K562 (cell line): ENCODE measurements around the gene DIAPH3. TPM values are rescaled to one million over a fixed set of nuclear protein-coding genes. Genes with fewer than 3 reads are reported as not detected.

Experiments used
- ATAC-seq: fragments of 200-7000 bp; cut with Tn5 transposase; 3 replicates; pipeline ENCODE4 v1.9.1; 2020; ENCODE audit warnings: moderate library complexity
- BruUV-seq: library from RNA; stranded (reverse); fragments of 400-500 nt; replicated peaks from 2 replicates; lab custom pipeline; 2021; lab: Mats Ljungman, UMichigan
- CTCF ChIA-PET: fragments of 300-600 bp; formaldehyde crosslinking; extraction: SDS; loops from one replicate; lab custom pipeline; 2021; ENCODE audit warnings: low intra/inter-chr PET ratio; lab: Yijun Ruan, JAX
- POLR2A ChIA-PET: fragments of 300-600, 350-650 bp; sonication (Branson Sonifier 250); formaldehyde crosslinking; extraction: SDS; loops from one replicate; lab custom pipeline; 2021; ENCODE audit warnings: antibody characterized with exemption, inconsistent platforms; lab: Yijun Ruan, JAX
- DNase-seq, 4 experiments: peaks; one replicate each; pipeline versions ENCODE4 v3.0.0 to v3.0.0-alpha.2; 2011 to 2018; ENCODE audit warnings: low spot score in 3 of 4, mixed read lengths in 3 of 4; ENCODE audit errors: extremely low read depth in 1 of 4
- FAIRE-seq: peaks from 2 replicates; lab custom pipeline; 2011; peaks lifted over from hg19 to GRCh38; lab: Jason Lieb, UNC
- H2AFZ ChIP-seq: 2 replicates; pipeline ENCODE4 v1.6.0; 2011; ENCODE audit warnings: low read depth, low read length, control low read depth, inconsistent platforms
- H3K27ac ChIP-seq: fragments of 200-600 bp; 3 replicates; pipeline ENCODE4 v1.8.0; 2011; ENCODE audit warnings: low read depth, mild to moderate bottlenecking, control low read depth, inconsistent platforms, low read length, moderate library complexity, mixed read lengths; ENCODE audit errors: extremely low read depth
- H3K27me3 ChIP-seq, 2 experiments: fragments of 300-600 bp in 1 of 2; 2 replicates in 1 of 2; 3 replicates in 1 of 2; pipeline versions ENCODE4 v1.6.0 to v1.8.0; 2011; ENCODE audit warnings: inconsistent platforms in 2 of 2, low read length in 2 of 2, mild to moderate bottlenecking in 1 of 2, mixed read lengths in 1 of 2, moderate library complexity in 1 of 2; ENCODE audit not compliant: control insufficient read depth in 2 of 2, insufficient read depth in 2 of 2
- H3K36me3 ChIP-seq: fragments of 300-600 bp; 3 replicates; pipeline ENCODE4 v1.8.0; 2011; ENCODE audit warnings: mild to moderate bottlenecking, low read length, inconsistent platforms; ENCODE audit not compliant: control insufficient read depth, insufficient read depth
- H3K4me1 ChIP-seq, 2 experiments: fragments of 200-600 bp in 1 of 2; replicated peaks in 1 of 2; 2 replicates in 1 of 2; 3 replicates in 1 of 2; pipeline versions ENCODE4 v1.5.1 to v1.8.0; 2011; ENCODE audit warnings: inconsistent platforms in 2 of 2, low read length in 2 of 2, mild to moderate bottlenecking in 1 of 2, mixed read lengths in 1 of 2, moderate library complexity in 1 of 2; ENCODE audit not compliant: control insufficient read depth in 2 of 2, insufficient read depth in 2 of 2
- H3K4me2 ChIP-seq: 2 replicates; pipeline ENCODE4 v1.6.1; 2011; ENCODE audit warnings: low read length, control low read depth, inconsistent platforms, mixed read lengths; ENCODE audit not compliant: insufficient read depth
- H3K4me3 ChIP-seq: fragments of 200-600 bp; sonication (generic), shearing (Covaris generic); 2 replicates; pipeline ENCODE4 v1.5.1; 2016; ENCODE audit warnings: control low read depth, inconsistent platforms
- H3K79me2 ChIP-seq: fragments of 200-600 bp; 3 replicates; pipeline ENCODE4 v1.8.0; 2011; ENCODE audit warnings: low read length, inconsistent platforms; ENCODE audit not compliant: control insufficient read depth, insufficient read depth
- H3K9ac ChIP-seq, 2 experiments: 2 replicates each; pipeline versions ENCODE4 v1.6.0 to v1.6.1; 2011; ENCODE audit warnings: low read depth in 2 of 2, low read length in 2 of 2, control low read depth in 1 of 2, inconsistent platforms in 1 of 2, mild to moderate bottlenecking in 1 of 2, mixed read lengths in 1 of 2; ENCODE audit not compliant: insufficient read depth in 1 of 2
- H3K9me1 ChIP-seq: one replicate; pipeline ENCODE4 v1.6.0; 2011; ENCODE audit warnings: inconsistent platforms, mild to moderate bottlenecking, low read length, moderate library complexity; ENCODE audit not compliant: control insufficient read depth, insufficient read depth
- H3K9me3 ChIP-seq: replicated peaks from 2 replicates; pipeline ENCODE4 v1.5.1; 2011; ENCODE audit warnings: low read depth, low read length, inconsistent platforms; ENCODE audit not compliant: control insufficient read depth, insufficient read depth
- H4K20me1 ChIP-seq: replicated peaks from 2 replicates; pipeline ENCODE4 v1.6.1; 2011; ENCODE audit warnings: low read length, inconsistent platforms, mixed read lengths; ENCODE audit not compliant: control insufficient read depth, insufficient read depth
- ATF7 ChIP-seq: fragments of 450-650 bp; IDR thresholded peaks from 2 replicates; pipeline ENCODE4 v1.7.1; 2014; ENCODE audit warnings: mild to moderate bottlenecking, moderate library complexity
- BRF1 ChIP-seq: IDR thresholded peaks from 3 replicates; pipeline ENCODE4 v1.6.1; 2011; ENCODE audit warnings: borderline replicate concordance, mild to moderate bottlenecking; ENCODE audit not compliant: insufficient read length; ENCODE audit errors: extremely low read depth
- CTBP1 ChIP-seq: fragments of 450-650 bp; IDR thresholded peaks from 2 replicates; pipeline ENCODE4 v1.6.1; 2016; ENCODE audit warnings: borderline replicate concordance
- ETV1 ChIP-seq: fragments of 450-650 bp; conservative IDR thresholded peaks from 2 replicates; pipeline ENCODE4 v1.6.1; 2016; ENCODE audit warnings: missing genetic modification characterization, control low read depth, low read depth, missing compliant biosample characterization
- IRF9 ChIP-seq: fragments of 450-650 bp; IDR thresholded peaks from 2 replicates; pipeline ENCODE4 v1.6.1; 2016; ENCODE audit warnings: missing biosample characterization, missing genetic modification characterization
- MYNN ChIP-seq, 2 experiments: sonication (generic); formaldehyde crosslinking in 1 of 2; IDR thresholded peaks; 2 replicates each; pipeline versions ENCODE4 v1.5.0 to v1.6.1; 2016 to 2020; ENCODE audit warnings: antibody characterized with exemption in 1 of 2, missing genetic modification reagents in 1 of 2
- NCOA1 ChIP-seq: fragments of 450-650 bp; IDR thresholded peaks from 2 replicates; pipeline ENCODE4 v1.6.1; 2016; ENCODE audit warnings: low read depth
- POLR3A ChIP-seq: IDR thresholded peaks from 2 replicates; pipeline ENCODE4 v1.6.1; 2011; ENCODE audit warnings: borderline replicate concordance, mild to moderate bottlenecking, moderate library complexity; ENCODE audit not compliant: insufficient read length, insufficient read depth; ENCODE audit errors: extremely low read depth
- SOX6 ChIP-seq: fragments of 450-650 bp; IDR thresholded peaks from 2 replicates; pipeline ENCODE4 v1.6.1; 2014; ENCODE audit warnings: mild to moderate bottlenecking
- ZC3H11A ChIP-seq: IDR thresholded peaks from 2 replicates; pipeline ENCODE4 v1.6.1; 2012; ENCODE audit warnings: low read depth, low read length, improper control_type of control experiment
- ZNF431 ChIP-seq: sonication (generic); formaldehyde crosslinking; IDR thresholded peaks from 2 replicates; pipeline ENCODE4 v1.8.0; 2022; ENCODE audit warnings: mild to moderate bottlenecking, missing genetic modification reagents
- ZNF583 ChIP-seq: fragments of 250-450 bp; sonication (Bioruptor Pico); IDR thresholded peaks from 2 replicates; pipeline ENCODE4 v1.4.0; 2020
- ZNF696 ChIP-seq: fragments of 250-450 bp; sonication (Bioruptor Pico); conservative IDR thresholded peaks from 2 replicates; pipeline ENCODE4 v1.4.0; 2020; ENCODE audit warnings: mild to moderate bottlenecking, moderate library complexity
- ZNF76 ChIP-seq: fragments of 250-450 bp; sonication (Bioruptor Pico); IDR thresholded peaks from 2 replicates; pipeline ENCODE4 v1.4.0; 2020; ENCODE audit warnings: mild to moderate bottlenecking, moderate library complexity, borderline replicate concordance
- WGBS: fragments of 100-300 bp; shearing (Covaris generic); methylation state at CpG from one replicate; pipeline ENCODE4 v1.1.6; 2016; ENCODE audit warnings: low coverage, mixed read lengths; ENCODE audit not compliant: insufficient coverage; ENCODE audit errors: missing lambda C conversion rate; 5-methylcytosine and 5-hydroxymethylcytosine counted together
- in situ Hi-C: fragments of 300-500 bp; cut with MboI; formaldehyde crosslinking; loops from 4 replicates; pipeline ENCODE4 v1.15.0; 2018; ENCODE audit warnings: inconsistent platforms, mixed read lengths
- intact Hi-C: fragments of 100-400 bp; cut with micrococcal nuclease; formaldehyde crosslinking; loops from 2 replicates; pipeline ENCODE4 v1.14.2; 2022
- polyA plus RNA-seq, 8 experiments: library from polyadenylated mRNA; depleted of rRNA in 4 of 8; stranded (reverse) in 5 of 8; unstranded in 3 of 8; fragments of >200 nt; fragmentation: Nextera tagmentation in 2 of 8; fragmentation: Illumina TruSeq in 1 of 8; extraction: Ambion mirVana in 2 of 8; extraction: Trizol in 1 of 8; gene quantifications; 2 replicates each; pipeline versions ENCODE4 v1.2.1 to v1.2.3, GENCODE V29; 2011 to 2014; ENCODE audit warnings: inconsistent platforms in 1 of 8, missing spikeins in 1 of 8
- total RNA-seq, 7 experiments: library from RNA; depleted of rRNA in 6 of 7; stranded (reverse); fragments of >200 nt in 6 of 7; fragmentation: Illumina TruSeq in 2 of 7; extraction: Trizol in 2 of 7; gene quantifications; 2 replicates each; pipeline versions ENCODE4 v1.2.1 to v1.2.3, GENCODE V29; 2011 to 2021; ENCODE audit warnings: low replicate concordance in 1 of 7
- TF ChIP-seq, protein P1 (sequence below): fragments of 200-800 bp; sonication (Bioruptor generic); IDR thresholded peaks from 2 replicates; pipeline ENCODE4 v1.6.1; 2017; ENCODE audit warnings: missing genetic modification characterization, missing compliant biosample characterization
- TF ChIP-seq, protein P2 (sequence below): fragments of 450-650 bp; conservative IDR thresholded peaks from 2 replicates; pipeline ENCODE4 v1.6.1; 2016; ENCODE audit warnings: missing genetic modification characterization, low read depth, mild to moderate bottlenecking, control low read depth, missing compliant biosample characterization
- TF ChIP-seq, protein P3 (sequence below): sonication (generic); formaldehyde crosslinking; IDR thresholded peaks from 2 replicates; pipeline ENCODE4 v1.8.1; 2023; ENCODE audit warnings: mild to moderate bottlenecking, missing genetic modification reagents

DIAPH3 gene
- total and polyA plus RNA-seq, 9 of the 15 experiments (the other 6 are each of a cell fraction or from before 2014, with no cell fraction given) = 9.0 to 18.7 (median 14.7) TPM

GRCh38 chr13:59837101-59837500 is 326.6 kb downstream of the DIAPH3 start:
- FAIRE-seq = no peak
- no peak overlapping the region for H3K4me3 ChIP-seq
- ChIA-PET CTCF (no interaction called here), POLR2A (no interaction called here)
- H3K9me3 ChIP-seq = no peaks in the 10 kb centered on the region
- BruUV-seq = no TSS peak
- no peak overlapping the region for H3K27ac ChIP-seq
- intact Hi-C loops = no loop called here
- H3K79me2 ChIP-seq = no peaks in the 10 kb centered on the region
- H3K4me2 ChIP-seq = no peak overlapping the region
- H3K4me1 ChIP-seq = no peaks in the 10 kb centered on the region; a peak in 1 of 5 replicates
- no peak overlapping the region for H3K9ac ChIP-seq
- H2AFZ ChIP-seq = no peak overlapping the region
- TF ChIP-seq ZC3H11A = no peak
- TF ChIP-seq IRF9 (tag) = no peak
- TF ChIP-seq MYNN (IDR thresholded peaks at IDR 0.05) = no peak
- TF ChIP-seq MYNN (CRISPR knock-in tag; IDR thresholded peaks at IDR 0.05) = no peak
- TF ChIP-seq, protein P1, sequence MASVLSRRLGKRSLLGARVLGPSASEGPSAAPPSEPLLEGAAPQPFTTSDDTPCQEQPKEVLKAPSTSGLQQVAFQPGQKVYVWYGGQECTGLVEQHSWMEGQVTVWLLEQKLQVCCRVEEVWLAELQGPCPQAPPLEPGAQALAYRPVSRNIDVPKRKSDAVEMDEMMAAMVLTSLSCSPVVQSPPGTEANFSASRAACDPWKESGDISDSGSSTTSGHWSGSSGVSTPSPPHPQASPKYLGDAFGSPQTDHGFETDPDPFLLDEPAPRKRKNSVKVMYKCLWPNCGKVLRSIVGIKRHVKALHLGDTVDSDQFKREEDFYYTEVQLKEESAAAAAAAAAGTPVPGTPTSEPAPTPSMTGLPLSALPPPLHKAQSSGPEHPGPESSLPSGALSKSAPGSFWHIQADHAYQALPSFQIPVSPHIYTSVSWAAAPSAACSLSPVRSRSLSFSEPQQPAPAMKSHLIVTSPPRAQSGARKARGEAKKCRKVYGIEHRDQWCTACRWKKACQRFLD (CRISPR knock-in tag) = no peak
- TF ChIP-seq POLR3A = no peak
- TF ChIP-seq, protein P2, sequence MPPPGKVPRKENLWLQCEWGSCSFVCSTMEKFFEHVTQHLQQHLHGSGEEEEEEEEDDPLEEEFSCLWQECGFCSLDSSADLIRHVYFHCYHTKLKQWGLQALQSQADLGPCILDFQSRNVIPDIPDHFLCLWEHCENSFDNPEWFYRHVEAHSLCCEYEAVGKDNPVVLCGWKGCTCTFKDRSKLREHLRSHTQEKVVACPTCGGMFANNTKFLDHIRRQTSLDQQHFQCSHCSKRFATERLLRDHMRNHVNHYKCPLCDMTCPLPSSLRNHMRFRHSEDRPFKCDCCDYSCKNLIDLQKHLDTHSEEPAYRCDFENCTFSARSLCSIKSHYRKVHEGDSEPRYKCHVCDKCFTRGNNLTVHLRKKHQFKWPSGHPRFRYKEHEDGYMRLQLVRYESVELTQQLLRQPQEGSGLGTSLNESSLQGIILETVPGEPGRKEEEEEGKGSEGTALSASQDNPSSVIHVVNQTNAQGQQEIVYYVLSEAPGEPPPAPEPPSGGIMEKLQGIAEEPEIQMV = no peak
- TF ChIP-seq, protein P3, sequence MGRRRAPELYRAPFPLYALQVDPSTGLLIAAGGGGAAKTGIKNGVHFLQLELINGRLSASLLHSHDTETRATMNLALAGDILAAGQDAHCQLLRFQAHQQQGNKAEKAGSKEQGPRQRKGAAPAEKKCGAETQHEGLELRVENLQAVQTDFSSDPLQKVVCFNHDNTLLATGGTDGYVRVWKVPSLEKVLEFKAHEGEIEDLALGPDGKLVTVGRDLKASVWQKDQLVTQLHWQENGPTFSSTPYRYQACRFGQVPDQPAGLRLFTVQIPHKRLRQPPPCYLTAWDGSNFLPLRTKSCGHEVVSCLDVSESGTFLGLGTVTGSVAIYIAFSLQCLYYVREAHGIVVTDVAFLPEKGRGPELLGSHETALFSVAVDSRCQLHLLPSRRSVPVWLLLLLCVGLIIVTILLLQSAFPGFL (CRISPR knock-in tag) = no peak
- no peak for TF ChIP-seq ZNF696
- no peak for TF ChIP-seq ETV1 (tag)
- no peak for TF ChIP-seq ZNF583 (CRISPR knock-in tag)
- TF ChIP-seq ZNF431 (CRISPR knock-in tag) = no peak
- TF ChIP-seq BRF1 = no peak
- no peak for TF ChIP-seq CTBP1
- TF ChIP-seq SOX6 = no peak
- no peak for TF ChIP-seq ATF7
- no peak for TF ChIP-seq NCOA1
- TF ChIP-seq ZNF76 (CRISPR knock-in tag) = no peak
- in situ Hi-C loops = no loop called here
- 85% methylated on average over 3 of the region's 3 CpGs for WGBS
- no peaks in the 10 kb centered on the region for H3K9me1 ChIP-seq
- no peaks in the 10 kb centered on the region for H3K27me3 ChIP-seq
- no peaks in the 10 kb centered on the region for H3K36me3 ChIP-seq
- ATAC-seq = no peak
- DNase-seq = no peak
- no peaks in the 10 kb centered on the region for H4K20me1 ChIP-seq
